ENCODE data around the gene MPZL2.
"Not testable (repeated sequence)": the region's sequence is repeated elsewhere in the genome, so short reads cannot be mapped to it uniquely, and the experiment has no call there.

The MPZL2 gene

GRCh38 chr11:118263695-118264568, at the start of gene MPZL2:
TSS of gene MPZL2 (minus strand) at chr11:118264297. CDS start at chr11:118264153, 144 bp downstream.
- no peak for FAIRE-seq

- FAIRE-seq: no peak
These were observed 49.1 kb upstream of the MPZL2 start for GRCh38 chr11:118313242-118313641.

DNA sequence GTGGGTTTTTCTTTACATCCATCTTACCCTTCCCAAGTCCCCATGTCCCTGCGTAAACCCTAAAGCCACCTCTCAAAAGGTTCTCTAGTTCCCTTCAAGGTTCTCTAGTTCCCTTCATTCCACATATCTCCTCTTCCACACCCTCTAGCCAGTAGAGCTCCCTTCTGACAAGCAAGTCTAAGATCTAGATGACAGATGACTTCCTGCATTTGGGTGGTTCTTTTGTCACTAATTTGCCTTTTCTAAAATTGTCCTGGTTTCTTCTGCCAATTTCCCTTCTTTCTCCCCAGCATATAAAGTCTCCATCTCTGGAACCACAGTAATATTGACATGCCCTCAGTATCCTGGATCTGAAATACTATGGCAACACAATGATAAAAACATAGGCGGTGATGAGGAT, 48.2 kb upstream of the MPZL2 start:
- no peak for FAIRE-seq

DNA sequence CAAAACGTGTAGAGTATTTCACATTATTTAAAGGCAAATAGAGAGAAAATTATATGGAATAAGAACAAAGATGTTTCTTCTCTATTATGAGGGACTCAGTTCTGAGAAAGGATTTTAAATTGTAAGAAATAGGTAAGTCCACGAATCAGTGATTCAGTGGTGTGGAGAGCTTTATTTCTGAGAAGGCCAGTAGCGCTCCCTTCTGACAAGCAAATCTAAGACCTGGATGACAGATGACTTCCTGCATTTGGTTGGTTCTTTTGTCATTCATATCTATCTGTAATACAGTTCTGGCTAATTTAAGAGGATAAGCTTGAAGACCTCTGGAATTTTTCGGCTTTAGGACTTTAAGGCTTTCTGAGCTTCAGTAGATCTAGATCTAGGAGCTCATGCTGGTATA, 47.4 kb upstream of the MPZL2 start:
- FAIRE-seq: no peak

GRCh38 chr11:118310781-118311485, 46.8 kb upstream of the MPZL2 start:
- no peak for FAIRE-seq

DNA sequence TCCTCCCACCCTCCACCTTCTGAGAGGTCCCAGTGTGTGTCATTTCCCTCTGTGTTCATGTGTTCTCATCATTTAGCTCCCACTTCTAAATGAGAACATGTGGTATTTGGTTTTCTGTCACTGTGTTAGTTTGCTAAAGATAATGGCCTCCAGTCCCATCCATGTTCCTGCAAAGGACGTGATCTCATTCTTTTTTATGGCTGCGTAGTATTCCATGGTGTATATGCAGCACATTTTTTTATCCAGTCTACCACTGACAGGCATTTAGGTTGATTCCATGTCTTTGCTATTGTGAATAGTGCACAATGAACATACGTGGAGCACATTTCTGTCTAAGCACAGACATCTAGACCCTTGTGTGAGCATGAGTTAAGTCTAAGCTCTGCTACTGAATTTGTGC, 46.2 kb upstream of the MPZL2 start:
- FAIRE-seq: no peak

DNA sequence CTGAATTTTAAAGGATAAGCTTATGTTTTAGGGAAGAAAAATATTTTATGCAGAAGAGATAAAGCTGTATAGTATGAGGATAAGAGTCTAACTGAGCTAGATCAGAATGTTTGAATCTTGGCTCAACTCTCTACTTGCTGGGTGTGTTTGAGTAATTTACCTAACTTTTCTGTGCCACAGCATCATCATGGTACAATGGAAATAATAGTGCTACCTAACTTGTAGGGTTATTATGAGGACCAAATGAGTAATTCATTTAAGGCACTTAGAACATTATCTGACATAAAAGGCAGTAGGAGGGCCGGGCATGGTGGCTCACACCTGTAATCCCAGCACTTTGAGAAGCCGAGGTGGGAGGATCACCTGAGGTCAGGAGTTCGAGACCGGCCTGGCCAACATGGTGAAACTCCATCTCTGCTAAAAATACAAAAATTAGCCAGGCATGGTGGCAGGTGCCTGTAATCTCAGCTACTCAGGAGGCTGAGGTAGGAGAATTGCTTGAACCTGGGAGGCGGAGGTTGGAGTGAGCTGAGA, 45.0 kb upstream of the MPZL2 start:
- not testable (repeated sequence) for FAIRE-seq

- FAIRE-seq: no peak
These were observed 42.5 kb upstream of the MPZL2 start for GRCh38 chr11:118306556-118306955.

GRCh38 chr11:118305726-118306125, 41.6 kb upstream of the MPZL2 start:
- no peak for FAIRE-seq

GRCh38 chr11:118304568-118305248, 40.6 kb upstream of the MPZL2 start, which contains the start of gene CD3E:
TSS of gene CD3E (plus strand) at chr11:118304730. CDS start at chr11:118304953, 223 bp downstream.
- FAIRE-seq: no peak

DNA sequence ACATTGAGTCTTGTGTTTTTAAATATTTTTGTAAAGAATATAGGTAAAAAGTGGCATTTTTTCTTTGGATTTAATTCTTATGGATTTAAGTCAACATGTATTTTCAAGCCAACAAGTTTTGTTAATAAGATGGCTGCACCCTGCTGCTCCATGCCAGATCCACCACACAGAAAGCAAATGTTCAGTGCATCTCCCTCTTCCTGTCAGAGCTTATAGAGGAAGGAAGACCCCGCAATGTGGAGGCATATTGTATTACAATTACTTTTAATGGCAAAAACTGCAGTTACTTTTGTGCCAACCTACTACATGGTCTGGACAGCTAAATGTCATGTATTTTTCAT, 40.1 kb upstream of the MPZL2 start:
- no peak for FAIRE-seq

DNA sequence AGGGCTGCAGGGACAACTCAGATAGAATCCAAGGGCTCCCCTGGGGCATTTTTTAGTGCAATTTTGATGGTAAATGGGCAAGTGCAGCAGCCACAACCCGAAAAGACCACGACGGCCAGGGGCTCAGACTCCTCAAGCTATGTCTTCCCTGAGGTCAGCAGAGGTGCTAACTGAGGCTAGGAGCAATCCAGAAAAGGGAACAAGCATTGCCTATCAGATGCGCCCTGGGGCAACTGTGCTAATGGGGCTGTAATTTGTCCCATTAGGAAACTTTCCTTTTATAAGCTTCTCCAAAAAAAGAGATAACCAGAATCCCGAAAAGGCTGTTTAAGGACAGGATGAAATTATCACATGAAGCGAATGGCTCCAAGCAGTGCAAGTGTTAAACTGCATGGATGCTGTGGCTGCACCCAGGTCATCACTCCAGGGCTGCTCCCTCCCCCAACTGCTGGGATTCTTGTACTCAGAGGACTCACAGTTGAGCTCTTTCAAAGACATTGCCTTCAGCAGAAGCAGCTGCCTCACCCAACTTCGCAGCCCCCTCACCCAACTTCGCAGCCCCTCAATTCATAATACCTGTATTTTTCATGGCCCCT, 37.6 kb upstream of the MPZL2 start:
- FAIRE-seq: no peak

- no peak for FAIRE-seq
These were observed 31.8 kb upstream of the MPZL2 start for GRCh38 chr11:118295815-118296454.

DNA sequence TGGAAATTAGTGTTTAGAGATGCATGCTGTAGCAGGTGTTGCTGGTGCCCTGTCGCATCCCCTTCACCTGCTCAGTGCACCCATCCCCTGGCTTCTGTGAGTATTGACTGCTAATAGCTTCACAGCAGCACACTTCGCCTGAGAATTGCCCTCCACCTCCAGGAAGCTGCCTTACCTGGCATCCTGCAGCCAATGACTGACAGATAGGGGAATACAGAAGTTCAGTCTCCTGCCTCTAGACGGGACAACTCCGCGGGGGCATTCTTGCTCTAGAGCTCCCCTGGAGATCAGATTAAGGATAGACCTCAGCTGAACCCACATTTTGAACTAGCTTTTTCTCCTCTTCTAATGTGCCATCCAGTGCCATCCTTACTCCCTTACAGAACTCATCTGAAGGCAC, 31.1 kb upstream of the MPZL2 start:
- no peak for FAIRE-seq

DNA sequence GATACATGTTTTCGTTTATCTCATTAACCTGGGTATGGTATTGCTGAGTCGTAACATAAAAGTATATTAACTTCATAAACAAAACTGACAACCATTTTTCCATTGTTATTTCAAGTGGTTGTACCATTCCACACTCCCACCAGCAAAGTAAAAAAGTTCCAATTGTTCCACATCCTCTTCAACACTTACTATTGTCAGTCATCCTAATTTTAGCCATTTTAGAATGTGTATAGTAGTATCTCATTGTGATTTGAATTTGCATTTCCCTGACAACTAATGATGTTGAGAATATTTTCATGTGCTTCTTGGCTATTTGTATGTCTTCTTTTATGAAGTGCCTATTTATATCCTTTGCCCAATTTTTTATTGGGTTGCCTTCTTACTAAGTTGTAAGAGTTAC, 30.0 kb upstream of the MPZL2 start:
- FAIRE-seq: no peak

GRCh38 chr11:118291477-118292135, 27.5 kb upstream of the MPZL2 start:
- no peak for FAIRE-seq

DNA sequence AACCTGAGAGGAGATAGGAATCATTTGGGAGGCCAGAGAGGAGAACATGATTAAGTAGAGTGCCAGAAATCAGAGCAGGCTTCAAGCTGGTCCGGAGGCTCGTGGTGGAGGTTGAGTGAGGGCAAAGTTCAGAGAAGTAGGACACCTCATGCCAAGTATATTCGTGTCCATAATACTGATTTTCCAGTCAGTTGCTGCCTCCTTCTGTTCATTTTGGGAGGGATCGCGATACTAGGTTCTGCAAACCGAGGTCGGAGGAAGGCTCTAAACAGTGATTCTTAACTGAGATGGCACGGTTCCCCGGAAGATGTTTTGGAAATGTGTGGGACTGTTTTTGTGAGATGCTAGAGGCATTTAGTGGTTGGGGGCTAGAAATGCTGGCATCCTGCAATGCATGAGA, 26.8 kb upstream of the MPZL2 start:
- FAIRE-seq: no peak

DNA sequence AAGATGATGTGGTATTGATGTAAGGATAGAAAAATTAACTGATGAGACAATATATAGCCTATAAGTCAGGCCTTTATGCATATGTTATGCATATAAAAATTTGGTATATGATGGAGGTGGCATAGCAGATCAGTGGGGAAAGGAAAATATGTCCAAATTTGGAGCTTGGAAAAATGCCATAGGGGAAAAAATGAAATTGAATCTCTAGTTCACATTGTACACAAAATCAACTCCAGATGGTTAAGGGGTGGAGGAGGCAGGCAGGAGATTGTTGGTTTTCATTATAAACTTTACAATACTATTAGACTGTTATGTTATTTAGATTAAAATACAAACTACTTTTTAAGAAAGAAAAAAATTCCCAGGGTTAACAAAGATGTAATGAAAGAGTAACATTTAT, 25.3 kb upstream of the MPZL2 start:
- FAIRE-seq: no peak

- FAIRE-seq: no peak
These were observed 22.9 kb upstream of the MPZL2 start for GRCh38 chr11:118287006-118287405.

GRCh38 chr11:118286545-118286944, 22.4 kb upstream of the MPZL2 start:
- FAIRE-seq: no peak

GRCh38 chr11:118283756-118284350, 19.8 kb upstream of the MPZL2 start:
- FAIRE-seq: no peak

Measured in G401.6 (cell line).